Ascending aorta (tissue), 2 donors: ENCODE data around the gene DYNC1I1. TPM values are rescaled to one million over a fixed set of nuclear protein-coding genes. Genes with fewer than 3 reads are reported as not detected.

Experiments
- DNase-seq, 2 donors: peaks; one replicate each; pipeline ENCODE4 v3.0.0-alpha.2; 2019; ENCODE audit warnings: low spot score in 2 of 2
- H3K27ac ChIP-seq, 2 donors: fragments of 200-600 bp; sonication (generic); one replicate each; pipeline ENCODE4 v1.5.1; 2016 to 2017; ENCODE audit warnings: mild to moderate bottlenecking in 1 of 2
- H3K27me3 ChIP-seq: fragments of 200-600 bp; sonication (generic); one replicate; pipeline ENCODE4 v1.5.1; 2017
- H3K36me3 ChIP-seq, 2 donors: fragments of 200-600 bp; sonication (generic); one replicate each; pipeline ENCODE4 v1.5.1; 2016
- H3K4me1 ChIP-seq, 2 donors: fragments of 200-600 bp; sonication (generic); one replicate each; pipeline ENCODE4 v1.5.1; 2016 to 2017; ENCODE audit warnings: mild to moderate bottlenecking in 1 of 2
- H3K4me3 ChIP-seq, 2 donors: fragments of 200-600 bp; sonication (generic); one replicate each; pipeline ENCODE4 v1.5.1; 2016 to 2017; ENCODE audit warnings: mild to moderate bottlenecking in 1 of 2
- H3K9me3 ChIP-seq, 2 donors: fragments of 200-600 bp; sonication (generic); one replicate each; pipeline ENCODE4 v1.5.1; 2016
- intact Hi-C: fragments of 100-400 bp; cut with DNase I; formaldehyde crosslinking; loops from one replicate; pipeline ENCODE4 v1.15.1; 2023
- total RNA-seq: library from RNA; depleted of rRNA; stranded (reverse); fragments of >200 nt; gene quantifications from one replicate; pipeline ENCODE4 v1.1.0, GENCODE V29; 2016
- TF ChIP-seq, protein P1 (sequence below), 3 experiments: fragments of 200-600 bp in 2 of 3; fragments of 450-650 bp in 1 of 3; sonication (generic) in 2 of 3; IDR thresholded peaks; one replicate each; pipeline ENCODE4 v1.5.1; 2016 to 2019; ENCODE audit warnings: antibody characterized with exemption in 3 of 3, mild to moderate bottlenecking in 1 of 3, moderate library complexity in 1 of 3

The DYNC1I1 gene
- total RNA-seq, 1 donor from 2014 or later, result 13.2 TPM

DNA sequence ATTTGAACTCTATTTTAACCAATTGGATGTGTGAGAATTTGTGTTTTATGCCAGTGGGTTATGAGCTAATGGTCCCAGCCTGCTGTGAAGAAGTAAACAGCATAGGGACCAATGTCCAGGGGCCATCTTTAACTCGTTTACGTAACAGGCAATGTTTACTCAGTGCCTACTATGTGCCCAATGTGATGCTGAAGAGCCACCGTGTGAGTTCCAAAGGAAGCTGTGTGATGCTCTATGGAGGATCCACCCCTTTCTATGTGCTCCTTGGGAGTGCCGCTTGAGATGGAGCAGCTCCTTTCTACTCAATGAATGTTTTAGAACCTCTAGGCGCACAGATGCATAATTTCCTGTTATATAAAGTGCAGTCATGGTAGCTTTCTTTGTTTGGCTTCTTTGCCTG is 21.3 kb downstream of the DYNC1I1 start:
- no peaks in the 10 kb centered on the region for H3K4me1 ChIP-seq
- intact Hi-C loops, result no loop called here

GRCh38 chr7:95794917-95795515 is 22.7 kb downstream of the DYNC1I1 start:
- no peaks in the 10 kb centered on the region for H3K27me3 ChIP-seq
- H3K27ac ChIP-seq, result no peak overlapping the region
- no peaks in the 10 kb centered on the region for H3K4me1 ChIP-seq
- no peaks in the 10 kb centered on the region for H3K9me3 ChIP-seq
- H3K36me3 ChIP-seq, result no peaks in the 10 kb centered on the region
- intact Hi-C loops, result no loop called here
- TF ChIP-seq, protein P1, sequence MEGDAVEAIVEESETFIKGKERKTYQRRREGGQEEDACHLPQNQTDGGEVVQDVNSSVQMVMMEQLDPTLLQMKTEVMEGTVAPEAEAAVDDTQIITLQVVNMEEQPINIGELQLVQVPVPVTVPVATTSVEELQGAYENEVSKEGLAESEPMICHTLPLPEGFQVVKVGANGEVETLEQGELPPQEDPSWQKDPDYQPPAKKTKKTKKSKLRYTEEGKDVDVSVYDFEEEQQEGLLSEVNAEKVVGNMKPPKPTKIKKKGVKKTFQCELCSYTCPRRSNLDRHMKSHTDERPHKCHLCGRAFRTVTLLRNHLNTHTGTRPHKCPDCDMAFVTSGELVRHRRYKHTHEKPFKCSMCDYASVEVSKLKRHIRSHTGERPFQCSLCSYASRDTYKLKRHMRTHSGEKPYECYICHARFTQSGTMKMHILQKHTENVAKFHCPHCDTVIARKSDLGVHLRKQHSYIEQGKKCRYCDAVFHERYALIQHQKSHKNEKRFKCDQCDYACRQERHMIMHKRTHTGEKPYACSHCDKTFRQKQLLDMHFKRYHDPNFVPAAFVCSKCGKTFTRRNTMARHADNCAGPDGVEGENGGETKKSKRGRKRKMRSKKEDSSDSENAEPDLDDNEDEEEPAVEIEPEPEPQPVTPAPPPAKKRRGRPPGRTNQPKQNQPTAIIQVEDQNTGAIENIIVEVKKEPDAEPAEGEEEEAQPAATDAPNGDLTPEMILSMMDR (IDR thresholded peaks at IDR 0.05), result peak in 1 of 3 experiments; percentile 15
- DNase-seq, result no peak
- H3K4me3 ChIP-seq, result no peak overlapping the region

More for the DNA sequence above, 21.3 kb downstream of the DYNC1I1 start:
- H3K27me3 ChIP-seq, result no peaks in the 10 kb centered on the region
- H3K4me3 ChIP-seq, result no peak overlapping the region
- H3K36me3 ChIP-seq, result no peaks in the 10 kb centered on the region
- no peak for DNase-seq
- no peaks in the 10 kb centered on the region for H3K9me3 ChIP-seq
- TF ChIP-seq, protein P1 (IDR thresholded peaks at IDR 0.05), result no peak
- no peak overlapping the region for H3K27ac ChIP-seq

- H3K27ac ChIP-seq, result no peak overlapping the region
- intact Hi-C loops, result no loop called here
- TF ChIP-seq, protein P1 (IDR thresholded peaks at IDR 0.05), result no peak
- no peaks in the 10 kb centered on the region for H3K27me3 ChIP-seq
- H3K4me3 ChIP-seq, result no peak overlapping the region
- no peaks in the 10 kb centered on the region for H3K9me3 ChIP-seq
- no peaks in the 10 kb centered on the region for H3K36me3 ChIP-seq
- DNase-seq, result no peak
- peaks cover 0 to 3% of the 10 kb centered on the region in 2 donors for H3K4me1 ChIP-seq
Observed at GRCh38 chr7:95796617-95797016, 24.3 kb downstream of the DYNC1I1 start.

DNA sequence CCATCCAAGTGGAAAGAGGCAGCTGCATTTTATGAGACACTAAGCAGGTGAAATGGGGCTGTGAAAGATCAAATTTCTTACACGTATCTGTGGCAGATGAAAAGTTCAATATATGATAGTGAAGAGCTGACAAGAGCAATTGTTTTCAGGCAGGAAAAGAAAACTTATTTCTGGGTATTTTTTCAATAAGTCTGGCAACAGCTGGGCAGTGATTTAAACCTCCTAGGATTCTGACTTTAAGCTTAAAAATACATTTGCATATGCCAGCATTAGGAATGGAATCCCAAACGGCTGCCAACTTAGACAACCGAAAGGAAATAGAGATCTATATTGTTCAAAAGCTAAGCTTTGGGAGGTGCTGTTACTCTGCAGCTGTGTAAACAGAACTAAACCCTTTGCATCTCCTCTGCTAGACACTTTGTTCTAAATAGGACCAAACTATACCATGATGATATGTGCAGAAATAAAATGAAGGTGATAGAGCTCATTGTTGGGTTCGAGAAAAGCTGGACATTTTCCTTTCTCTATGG is 26.1 kb downstream of the DYNC1I1 start:
- TF ChIP-seq, protein P1 (IDR thresholded peaks at IDR 0.05), result no peak
- intact Hi-C loops, result no loop called here
- H3K9me3 ChIP-seq, result no peaks in the 10 kb centered on the region
- H3K4me3 ChIP-seq, result no peak overlapping the region
- H3K36me3 ChIP-seq, result no peaks in the 10 kb centered on the region
- no peak for DNase-seq
- H3K27ac ChIP-seq, result no peak overlapping the region
- H3K4me1 ChIP-seq, result peaks cover 0 to 3% of the 10 kb centered on the region in 2 donors
- no peaks in the 10 kb centered on the region for H3K27me3 ChIP-seq

DNA sequence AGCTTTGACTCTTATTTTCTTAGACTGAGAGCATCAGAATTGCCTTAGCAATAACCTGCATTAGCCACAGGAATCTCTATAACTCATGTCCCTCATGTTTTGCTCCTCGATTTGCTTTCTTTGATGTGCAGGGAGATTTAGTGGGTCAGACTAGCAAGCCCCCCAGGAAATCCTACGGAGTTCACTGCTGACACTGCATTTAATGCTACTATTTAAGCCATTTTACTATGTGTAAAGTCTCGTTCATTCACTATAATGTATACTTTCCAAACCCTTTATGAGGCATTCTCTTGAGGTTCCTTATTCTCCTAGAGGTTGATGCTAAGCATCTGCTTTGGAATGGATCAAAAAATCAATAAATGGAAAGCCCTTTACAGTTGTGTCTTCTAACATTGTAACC is 28.4 kb downstream of the DYNC1I1 start:
- TF ChIP-seq, protein P1 (IDR thresholded peaks at IDR 0.05), result no peak
- no peak overlapping the region for H3K27ac ChIP-seq
- DNase-seq, result no peak
- no peaks in the 10 kb centered on the region for H3K27me3 ChIP-seq
- intact Hi-C loops, result no loop called here
- H3K9me3 ChIP-seq, result no peaks in the 10 kb centered on the region
- H3K4me1 ChIP-seq, result peaks cover 0 to 3% of the 10 kb centered on the region in 2 donors
- no peak overlapping the region for H3K4me3 ChIP-seq
- no peaks in the 10 kb centered on the region for H3K36me3 ChIP-seq
